ENCODE results near the gene OR1L4.

Gene OR1L4

DNA sequence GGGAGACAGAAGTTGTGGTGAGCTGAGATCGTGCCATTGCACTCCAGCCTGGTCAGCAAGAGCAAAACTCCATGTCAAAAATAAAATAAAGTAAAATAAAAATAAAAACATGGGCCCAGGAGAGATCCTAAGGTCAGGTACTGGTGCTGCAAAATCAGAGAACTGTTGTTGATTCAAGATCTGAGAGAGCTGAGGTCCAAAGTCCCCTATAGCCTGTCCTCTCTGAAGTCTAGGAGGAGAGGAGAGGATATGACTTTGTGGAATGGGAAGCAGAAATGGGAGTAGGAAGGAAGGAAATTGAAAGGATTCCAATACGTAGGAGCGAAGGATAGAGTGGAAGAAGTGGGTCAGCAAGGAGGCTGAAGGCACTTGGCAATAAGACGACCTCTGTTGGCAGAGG is 4.6 kb upstream of the OR1L4 start:
- TF ChIP-seq EZH2phosphoT487 (IDR thresholded peaks at IDR 0.05; ENCODE audit: low read depth) (no peak), CTCF (IDR thresholded peaks at IDR 0.05; ENCODE audit: low read depth, low read length) (no peak)
- Histone ChIP-seq H3K9me3 (ENCODE audit: insufficient read depth, low read length) (no peaks in the 10 kb centered on the region), H3K27ac (ENCODE audit: low read length) (no peak overlapping the region), H3K4me1 (ENCODE audit: low read length) (no peaks in the 10 kb centered on the region), H3K36me3 (replicated peaks; ENCODE audit: low read depth, low read length) (no peaks in the 10 kb centered on the region), H3K9ac (ENCODE audit: low read length) (no peak overlapping the region), H4K20me1 (ENCODE audit: insufficient read depth, low read length) (no peaks in the 10 kb centered on the region), H3K79me2 (ENCODE audit: low read length) (no peaks in the 10 kb centered on the region), H3K27me3 (ENCODE audit: low read depth, low read length) (no peaks in the 10 kb centered on the region), H3K4me3 (ENCODE audit: low read length) (no peak overlapping the region), H3K4me2 (ENCODE audit: low read length) (no peak overlapping the region), H2AFZ (ENCODE audit: low read depth, low read length) (no peak overlapping the region)

DNA sequence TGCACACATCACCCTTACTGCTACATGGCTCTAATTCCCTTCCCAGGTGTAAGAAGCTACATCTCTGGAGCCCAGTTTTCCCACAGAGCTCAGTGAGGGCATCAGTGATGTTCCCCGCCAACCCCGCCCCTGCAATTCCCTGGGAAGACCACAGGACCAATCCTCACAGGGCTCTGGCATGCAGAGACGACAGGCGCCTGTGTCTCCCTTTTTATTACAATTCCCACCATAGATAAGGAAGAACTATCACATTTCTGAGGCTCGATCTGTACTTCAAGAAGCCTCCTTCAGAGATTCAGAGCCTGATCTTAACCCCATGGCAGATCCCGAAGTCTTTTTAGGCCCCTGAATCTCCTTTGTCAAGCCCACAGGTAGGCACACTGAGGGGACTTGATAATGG is 18.2 kb downstream of the OR1L4 start, which contains the start of gene OR1L6:
Gene OR1L6, plus strand, starts transcription at position 301 of the 400 bp plus-strand sequence. CDS start 7,545 bp downstream, outside the sequence.
- H3K4me3 ChIP-seq (ENCODE audit: low read length) = no peak within 1 kb of the TSS
- H3K27me3 ChIP-seq (ENCODE audit: low read depth, low read length) = peaks cover 12% of the 10 kb centered on the region
- H3K27ac ChIP-seq (ENCODE audit: low read length) = no peak within 1 kb of the TSS
- H3K4me2 ChIP-seq (ENCODE audit: low read length) = no peak within 1 kb of the TSS
- H3K36me3 ChIP-seq (replicated peaks; ENCODE audit: low read depth, low read length) = no peaks in the 10 kb centered on the region
- H3K9me3 ChIP-seq (ENCODE audit: insufficient read depth, low read length) = no peaks in the 10 kb centered on the region
- H4K20me1 ChIP-seq (ENCODE audit: insufficient read depth, low read length) = no peaks in the 10 kb centered on the region
- no peak within 1 kb of the TSS for H3K9ac ChIP-seq (ENCODE audit: low read length)
- TF ChIP-seq CTCF (IDR thresholded peaks at IDR 0.05; ENCODE audit: low read depth, low read length) = no peak
- no peak for TF ChIP-seq EZH2phosphoT487 (IDR thresholded peaks at IDR 0.05; ENCODE audit: low read depth)
- H3K4me1 ChIP-seq (ENCODE audit: low read length) = no peaks in the 10 kb centered on the region
- no peaks in the 10 kb centered on the region for H3K79me2 ChIP-seq (ENCODE audit: low read length)
- no peak within 1 kb of the TSS for H2AFZ ChIP-seq (ENCODE audit: low read depth, low read length)

- Histone ChIP-seq H3K4me2 (ENCODE audit: low read length) (no peak overlapping the region), H3K79me2 (ENCODE audit: low read length) (no peaks in the 10 kb centered on the region), H3K36me3 (replicated peaks; ENCODE audit: low read depth, low read length) (no peaks in the 10 kb centered on the region), H3K9ac (ENCODE audit: low read length) (no peak overlapping the region), H3K9me3 (ENCODE audit: insufficient read depth, low read length) (0 out of 2 replicates have a peak, but pooled peaks cover 4% of the 10 kb centered on the region), H2AFZ (ENCODE audit: low read depth, low read length) (no peak overlapping the region), H3K27ac (ENCODE audit: low read length) (no peak overlapping the region), H3K4me3 (ENCODE audit: low read length) (no peak overlapping the region), H3K4me1 (ENCODE audit: low read length) (no peaks in the 10 kb centered on the region), H4K20me1 (ENCODE audit: insufficient read depth, low read length) (no peaks in the 10 kb centered on the region), H3K27me3 (ENCODE audit: low read depth, low read length) (0 out of 2 replicates have a peak, but pooled peaks cover 2% of the 10 kb centered on the region)
- TF ChIP-seq EZH2phosphoT487 (IDR thresholded peaks at IDR 0.05; ENCODE audit: low read depth) = no peak
- no peak for TF ChIP-seq CTCF (IDR thresholded peaks at IDR 0.05; ENCODE audit: low read depth, low read length)
Measured at GRCh38 chr9:122754825-122755224, 31.0 kb downstream of the OR1L4 start.

DNA sequence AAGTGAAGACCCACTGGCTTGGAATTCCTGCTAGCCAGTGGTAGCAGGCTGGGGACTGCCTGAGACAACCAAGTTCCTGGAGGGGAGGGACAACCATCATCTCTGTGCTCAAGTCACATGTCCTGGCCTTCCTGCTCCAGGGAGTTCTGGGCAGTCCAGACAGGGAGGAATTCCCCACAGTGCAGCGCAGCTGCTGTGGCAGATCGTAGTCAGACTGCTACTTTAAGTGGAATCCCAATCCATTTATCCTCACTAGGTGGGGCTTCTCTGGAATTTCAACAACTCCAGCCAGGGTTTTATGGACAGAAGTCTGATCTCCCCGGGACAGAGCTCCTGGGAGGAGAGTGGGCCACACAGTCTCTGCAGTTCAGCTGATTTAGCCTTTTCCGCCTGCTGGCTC is 44.0 kb downstream of the OR1L4 start:
- Histone ChIP-seq H3K4me1 (ENCODE audit: low read length) (no peaks in the 10 kb centered on the region), H3K36me3 (replicated peaks; ENCODE audit: low read depth, low read length) (no peaks in the 10 kb centered on the region), H3K4me2 (ENCODE audit: low read length) (no peak overlapping the region), H4K20me1 (ENCODE audit: insufficient read depth, low read length) (no peaks in the 10 kb centered on the region), H2AFZ (ENCODE audit: low read depth, low read length) (no peak overlapping the region), H3K79me2 (ENCODE audit: low read length) (no peaks in the 10 kb centered on the region), H3K27me3 (ENCODE audit: low read depth, low read length) (0 out of 2 replicates have a peak, but pooled peaks cover 7% of the 10 kb centered on the region), H3K9me3 (ENCODE audit: insufficient read depth, low read length) (peaks cover 4% of the 10 kb centered on the region; the same call in 1 of the 2 replicates), H3K4me3 (ENCODE audit: low read length) (no peak overlapping the region), H3K9ac (ENCODE audit: low read length) (no peak overlapping the region), H3K27ac (ENCODE audit: low read length) (no peak overlapping the region)
- no peak for TF ChIP-seq EZH2phosphoT487 (IDR thresholded peaks at IDR 0.05; ENCODE audit: low read depth)
- no peak for TF ChIP-seq CTCF (IDR thresholded peaks at IDR 0.05; ENCODE audit: low read depth, low read length)

Measured in OCI-LY3 (cell line).